Islet of Langerhans (tissue), 1 donor: ENCODE results near the gene MYO16.
"Not testable (repeated sequence)": the region's sequence is repeated elsewhere in the genome, so short reads cannot be mapped to it uniquely, and the experiment has no call there.

Source experiments
- FAIRE-seq: peaks from one replicate; lab custom pipeline; 2011; peaks lifted over from hg19 to GRCh38; lab: Jason Lieb, UNC

The MYO16 gene

DNA sequence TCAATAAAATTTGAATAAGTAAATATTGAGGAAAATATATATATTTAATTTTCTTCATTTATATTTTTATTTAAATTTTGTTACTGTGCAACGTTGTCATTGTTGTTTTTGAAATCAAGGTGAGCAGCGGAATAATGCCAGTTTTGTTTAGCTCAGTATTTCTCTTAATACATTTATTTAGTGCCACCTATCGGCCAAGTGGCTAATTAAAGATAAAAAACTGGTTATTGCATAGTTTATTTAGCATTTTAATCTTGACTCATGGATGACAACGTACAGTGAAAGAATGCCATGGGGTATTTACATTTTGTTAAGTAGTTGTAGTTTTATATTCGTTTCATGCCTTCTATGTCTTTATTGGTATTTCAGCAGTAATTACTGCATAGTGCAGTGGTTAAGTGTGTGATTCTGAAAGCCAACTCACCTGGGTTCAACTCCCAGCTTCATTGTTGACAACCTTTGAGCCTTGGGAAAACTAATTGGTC is 265.9 kb downstream of the MYO16 start:
- FAIRE-seq = peak; percentile 99

DNA sequence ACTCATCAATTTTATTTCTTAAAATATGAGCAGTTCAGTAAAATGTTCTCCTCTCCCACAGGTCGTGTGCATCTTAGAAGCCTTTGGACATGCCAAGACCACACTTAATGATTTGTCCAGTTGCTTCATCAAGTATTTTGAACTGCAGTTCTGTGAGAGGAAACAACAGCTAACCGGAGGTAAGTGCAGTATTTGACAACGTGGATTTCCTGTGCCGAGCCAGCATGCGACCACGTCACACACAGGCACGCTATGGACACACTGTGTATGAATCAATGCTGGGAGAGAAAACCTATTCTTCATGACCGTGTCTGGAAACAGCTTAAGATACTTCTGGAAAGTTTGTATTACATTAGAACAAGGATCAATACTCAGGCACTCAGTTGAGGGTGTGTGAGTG is 268.5 kb downstream of the MYO16 start:
- FAIRE-seq = no peak

DNA sequence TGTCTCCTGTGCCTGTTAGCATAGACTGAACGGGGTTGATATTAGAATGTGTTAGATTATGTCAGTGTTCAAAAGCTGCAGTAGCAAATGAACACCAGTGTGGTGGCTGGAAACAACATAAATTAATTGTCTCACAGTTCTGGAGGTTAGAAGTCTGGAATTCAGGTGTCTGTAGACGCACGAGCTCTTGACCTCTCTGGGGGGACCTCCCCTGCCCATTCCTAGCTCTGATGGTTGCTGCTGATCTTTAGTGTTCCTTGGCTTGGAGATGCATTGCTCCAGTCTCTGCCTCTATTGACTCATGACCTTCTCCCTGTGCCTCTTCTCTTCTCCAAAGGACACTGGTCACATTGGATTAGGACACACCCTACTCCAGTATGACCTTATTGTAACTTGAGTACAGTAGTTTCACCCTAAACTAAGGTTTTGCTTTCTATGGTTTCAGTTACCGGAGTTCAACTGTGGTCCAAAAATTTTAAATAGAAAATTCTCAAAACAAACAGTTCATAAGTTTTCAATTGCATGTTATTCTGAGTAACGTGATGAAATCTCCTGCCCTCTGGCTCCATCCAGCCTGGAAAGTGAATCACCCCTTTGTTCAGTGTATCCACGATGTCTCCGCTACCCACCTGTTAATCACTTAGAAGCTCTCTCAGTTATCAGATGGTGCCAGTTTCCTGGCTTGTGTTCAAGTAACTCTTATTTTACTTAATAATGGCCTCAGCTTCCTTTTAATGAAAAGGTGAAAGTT is 273.2 kb downstream of the MYO16 start:
- FAIRE-seq = no peak

DNA sequence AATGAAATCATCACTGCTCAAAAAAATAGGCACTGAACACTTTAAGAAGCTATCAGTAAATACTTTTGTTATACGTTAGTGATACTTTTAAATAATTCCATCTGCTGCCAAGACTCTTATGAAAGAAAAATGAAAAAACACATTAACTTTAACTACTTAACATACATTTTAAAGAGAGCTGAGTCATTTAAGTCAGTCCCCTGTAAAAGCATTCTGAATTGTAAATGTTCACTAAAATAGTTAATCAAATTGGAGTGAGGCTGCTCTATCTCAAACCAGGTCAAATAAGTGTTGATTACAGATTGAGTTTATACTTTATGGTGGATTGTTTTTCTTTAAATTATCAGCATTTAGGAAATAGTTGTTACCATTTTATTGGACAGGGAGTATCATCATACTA is 274.2 kb downstream of the MYO16 start:
- no peak for FAIRE-seq

- FAIRE-seq = no peak
Measured at GRCh38 chr13:108911807-108912206, 282.4 kb downstream of the MYO16 start.

- not testable (repeated sequence) for FAIRE-seq
Measured at GRCh38 chr13:108913731-108914130, 284.3 kb downstream of the MYO16 start.

GRCh38 chr13:108915095-108915633 is 285.8 kb downstream of the MYO16 start:
- no peak for FAIRE-seq

DNA sequence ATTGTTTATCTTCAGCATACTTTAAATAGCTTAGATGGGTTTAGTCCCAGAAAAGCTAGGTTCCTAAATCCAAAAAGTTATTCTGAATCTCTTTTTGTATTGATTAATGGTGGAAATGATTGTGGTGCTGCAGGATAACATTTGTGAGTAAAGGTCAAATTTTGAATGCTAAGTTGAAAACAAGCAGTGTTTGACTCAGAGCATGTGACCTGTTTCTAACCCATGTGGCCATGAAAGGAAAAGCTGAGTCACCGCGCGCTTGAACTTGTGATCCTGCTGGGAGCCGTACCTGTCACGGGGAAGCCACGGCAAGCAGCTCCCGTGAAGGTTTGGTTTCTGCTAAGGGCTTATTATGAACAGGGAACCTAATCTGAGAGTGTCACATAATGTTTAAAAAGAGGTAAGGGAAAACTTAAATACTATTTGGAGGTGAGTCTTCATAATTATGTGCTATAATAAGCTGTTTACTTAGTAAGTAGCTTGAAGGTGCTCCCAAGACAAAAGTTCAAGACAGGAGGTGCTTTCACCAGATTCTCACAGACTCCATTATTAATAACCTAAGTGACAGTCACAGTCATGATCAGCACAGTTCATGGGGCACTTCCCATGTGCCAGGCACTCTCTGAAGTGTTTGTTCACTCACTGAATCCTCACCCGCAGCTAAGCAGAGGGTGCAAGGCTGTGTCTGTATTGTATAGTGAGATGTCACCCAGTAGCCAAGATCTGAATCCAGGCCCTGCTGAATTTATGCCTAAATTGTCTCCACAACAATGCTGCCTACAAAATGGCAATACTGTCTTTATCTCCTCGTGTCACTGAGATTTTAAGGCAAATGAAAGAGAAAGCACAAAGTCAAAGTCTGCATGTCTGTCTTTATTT is 286.5 kb downstream of the MYO16 start:
- FAIRE-seq = peak; percentile 96

DNA sequence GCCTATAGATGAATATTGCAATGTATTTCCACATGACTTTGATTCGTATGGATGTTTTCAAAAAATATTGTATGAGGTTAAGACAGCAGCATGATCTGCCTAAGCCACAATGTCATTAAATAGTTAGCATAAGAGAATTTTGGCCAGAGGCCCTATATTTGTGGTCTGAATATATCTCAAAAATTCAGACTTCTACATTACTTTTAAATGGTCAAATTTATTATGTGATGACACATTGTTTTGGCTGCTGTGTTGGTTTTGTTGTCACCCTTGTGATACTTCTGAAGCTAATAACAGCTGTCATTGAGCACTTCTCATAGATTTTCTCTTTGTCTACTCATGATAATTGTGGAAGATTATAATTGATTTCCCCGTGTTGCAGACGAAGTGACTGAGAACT is 288.2 kb downstream of the MYO16 start:
- FAIRE-seq = peak; percentile 24

GRCh38 chr13:108919036-108919907 is 289.9 kb downstream of the MYO16 start:
- FAIRE-seq = no peak

DNA sequence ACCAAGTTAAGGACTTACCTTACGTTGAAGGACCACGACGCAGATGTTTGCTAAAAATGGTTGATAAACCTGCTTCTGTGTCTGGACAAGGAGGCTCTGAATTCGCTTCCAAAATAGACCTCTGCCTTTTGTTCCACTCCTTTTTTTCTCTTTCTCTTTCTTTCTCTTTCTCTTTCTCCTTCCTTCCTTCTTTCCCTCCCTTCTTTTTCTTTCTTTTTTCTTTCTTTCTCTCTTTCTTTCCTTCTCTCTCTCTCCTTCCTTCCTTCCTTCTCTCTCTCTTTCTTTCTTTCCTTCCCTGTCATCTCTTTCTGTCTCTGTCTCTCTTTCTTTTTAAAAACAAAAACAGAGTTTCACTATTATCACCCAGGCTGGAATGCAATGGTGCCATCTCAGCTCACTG is 290.7 kb downstream of the MYO16 start:
- no peak for FAIRE-seq

DNA sequence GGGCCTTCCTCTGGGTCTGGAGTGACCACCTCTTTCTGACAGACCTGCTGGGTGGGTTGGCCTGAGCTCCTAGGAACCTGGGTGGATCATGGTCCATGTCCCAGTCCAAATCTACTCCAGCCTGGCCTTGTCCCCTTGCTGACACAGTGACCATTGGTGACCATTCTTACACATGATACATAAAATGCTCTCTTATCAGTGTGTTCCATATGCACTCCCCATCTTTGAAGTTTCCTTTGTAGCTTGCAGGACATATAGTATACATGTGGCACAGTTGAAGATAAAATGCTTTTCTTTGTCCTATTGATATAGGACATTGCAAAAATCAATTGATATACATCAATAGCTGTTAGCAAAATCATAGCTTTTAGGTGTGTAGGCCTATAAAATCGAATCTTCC is 291.8 kb downstream of the MYO16 start:
- FAIRE-seq = no peak

DNA sequence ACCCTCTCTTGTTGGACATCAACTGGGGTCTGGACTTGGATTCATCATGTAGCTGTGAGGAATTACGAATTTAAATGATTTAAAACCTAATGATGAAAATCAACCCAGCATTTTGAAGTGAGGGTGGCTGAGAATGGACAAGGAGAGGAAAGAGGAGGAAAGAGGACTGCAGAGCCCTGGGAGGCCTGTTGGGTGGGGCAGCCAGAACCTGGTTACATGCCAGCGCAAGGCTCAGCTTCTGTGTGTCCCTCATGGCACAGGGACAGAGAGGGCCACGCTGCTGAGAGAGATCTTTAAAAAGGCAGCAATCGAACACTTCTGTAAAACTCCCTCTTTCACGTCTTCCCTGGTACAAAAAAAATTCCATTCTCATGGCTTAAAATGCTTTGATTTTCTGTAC is 292.7 kb downstream of the MYO16 start:
- FAIRE-seq = no peak

DNA sequence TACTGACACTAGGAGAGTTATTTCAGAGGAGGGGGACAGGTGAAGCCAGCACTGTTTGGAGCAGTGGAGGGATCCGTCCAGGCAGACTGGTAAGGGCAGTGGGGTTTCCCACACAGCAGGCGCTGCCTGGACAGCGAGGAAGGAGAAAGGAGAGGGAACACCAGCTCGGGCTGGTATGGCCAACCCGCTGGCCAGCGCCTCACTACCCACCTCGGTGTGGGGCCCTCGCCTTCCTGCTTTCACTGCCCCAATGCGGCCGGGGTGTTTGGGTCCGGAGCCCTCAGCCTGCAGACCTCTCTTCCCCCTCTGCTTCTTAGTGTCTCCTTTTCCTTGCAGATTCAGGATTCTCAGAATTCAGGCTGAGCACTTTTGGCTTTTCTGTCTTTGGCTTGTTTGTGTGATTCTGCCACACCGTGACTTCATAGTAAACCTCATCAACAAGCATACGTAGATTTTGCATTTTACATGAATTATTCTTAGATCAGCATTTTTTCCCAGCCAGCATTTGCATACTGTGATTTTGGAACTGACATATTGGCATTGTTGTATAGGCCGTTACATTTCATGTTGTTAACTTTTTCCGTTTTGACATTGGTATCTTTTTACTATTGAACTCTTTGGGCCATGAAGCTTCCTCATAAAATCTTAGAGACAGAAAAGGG is 294.1 kb downstream of the MYO16 start:
- FAIRE-seq = no peak

DNA sequence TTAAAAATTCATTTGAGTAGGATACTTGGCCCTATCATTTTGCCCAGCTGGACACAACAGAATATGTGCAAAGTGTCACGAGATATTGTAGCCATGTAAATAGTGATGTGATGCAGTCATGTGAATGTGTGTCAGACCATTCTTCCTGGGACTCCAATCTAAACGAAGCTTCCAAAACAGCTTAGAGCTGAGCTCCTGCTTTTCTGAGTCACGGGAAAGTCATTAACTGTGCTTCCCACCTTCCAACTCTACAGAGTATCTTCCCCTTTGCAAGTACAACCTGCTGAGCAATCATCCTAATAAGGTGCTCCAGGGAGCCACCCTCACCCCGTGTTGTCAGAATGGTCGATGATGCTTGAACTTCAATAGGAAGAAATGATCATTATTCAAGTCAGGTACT is 294.7 kb downstream of the MYO16 start:
- FAIRE-seq = no peak

DNA sequence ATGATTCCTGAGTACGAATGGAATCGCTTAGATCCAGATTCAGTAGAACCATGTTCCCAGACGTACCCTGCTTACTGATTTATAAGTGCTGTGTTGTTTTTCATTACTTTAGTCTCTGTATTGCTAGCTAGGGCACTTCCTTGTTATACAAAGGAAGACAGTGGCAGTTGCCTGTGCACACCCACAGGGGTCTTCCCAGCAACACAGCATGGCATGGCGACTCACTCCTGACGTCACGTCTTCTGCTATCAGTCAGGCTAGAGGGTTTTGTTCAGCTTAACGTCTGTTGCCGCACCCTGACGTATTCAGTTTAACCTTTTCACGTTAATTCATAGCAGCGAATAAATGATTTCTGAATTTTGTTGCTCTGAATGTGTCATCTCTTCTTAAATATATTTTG is 295.1 kb downstream of the MYO16 start:
- FAIRE-seq = no peak

DNA sequence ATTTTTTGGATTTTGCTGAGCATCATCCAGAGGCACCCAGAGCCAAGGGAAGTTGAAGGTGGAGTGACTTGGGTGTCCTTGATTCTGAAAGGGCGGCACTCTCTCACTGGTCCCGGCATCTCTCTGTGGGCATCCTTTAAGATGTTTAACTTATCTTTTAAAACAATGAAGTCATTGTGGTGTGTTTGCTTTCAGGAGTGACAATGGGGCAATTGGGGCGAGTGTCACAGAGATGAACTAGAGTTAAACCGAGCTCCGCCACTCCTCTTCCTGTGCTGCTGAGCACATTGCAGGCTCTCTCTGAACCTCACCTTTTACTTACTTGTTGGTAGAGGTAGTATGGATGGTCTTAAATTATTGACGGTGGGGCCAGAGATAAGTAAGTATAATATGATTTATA is 295.7 kb downstream of the MYO16 start:
- no peak for FAIRE-seq

GRCh38 chr13:108926862-108927261 is 297.5 kb downstream of the MYO16 start:
- FAIRE-seq = no peak

GRCh38 chr13:108927615-108928014 is 298.2 kb downstream of the MYO16 start:
- FAIRE-seq = no peak

GRCh38 chr13:108929532-108930206 is 300.3 kb downstream of the MYO16 start:
- no peak for FAIRE-seq

DNA sequence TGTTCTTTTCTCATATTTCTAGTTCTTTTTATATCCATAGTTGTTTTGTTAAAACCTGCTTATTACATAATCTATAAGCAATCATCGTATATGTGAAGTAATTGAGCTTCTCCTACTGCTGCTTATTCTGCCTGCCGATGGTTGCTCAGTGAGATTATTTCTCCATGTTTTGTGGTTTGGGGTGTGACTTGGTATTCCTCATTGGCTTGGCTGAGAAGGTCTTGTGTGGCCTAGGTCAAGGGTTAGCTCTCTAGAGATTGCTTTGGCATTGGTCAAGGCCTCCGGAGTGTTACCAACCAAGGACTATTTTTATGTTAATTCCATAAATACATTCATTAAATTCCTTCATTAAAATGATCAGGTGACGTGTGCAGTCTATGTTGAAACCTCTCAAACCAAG is 302.8 kb downstream of the MYO16 start:
- no peak for FAIRE-seq
